SU-DHL-6 (cell line): ENCODE results near the gene CROCC.

Experiments used
- EZH2phosphoT487 ChIP-seq: fragments of 200-600 bp; sonication (generic), shearing (Covaris generic); conservative IDR thresholded peaks from 2 replicates; pipeline ENCODE4 v1.6.1; 2018; ENCODE audit warnings: mild to moderate bottlenecking, antibody characterized with exemption, low read length, moderate library complexity, mixed read lengths
- TF ChIP-seq, protein P1 (sequence below): fragments of 200-600 bp; sonication (generic); IDR thresholded peaks from one replicate; pipeline ENCODE4 v1.5.1; 2017; ENCODE audit warnings: antibody characterized with exemption, mild to moderate bottlenecking, low read length, moderate library complexity; ENCODE audit not compliant: insufficient read depth, poor library complexity, severe bottlenecking

DNA sequence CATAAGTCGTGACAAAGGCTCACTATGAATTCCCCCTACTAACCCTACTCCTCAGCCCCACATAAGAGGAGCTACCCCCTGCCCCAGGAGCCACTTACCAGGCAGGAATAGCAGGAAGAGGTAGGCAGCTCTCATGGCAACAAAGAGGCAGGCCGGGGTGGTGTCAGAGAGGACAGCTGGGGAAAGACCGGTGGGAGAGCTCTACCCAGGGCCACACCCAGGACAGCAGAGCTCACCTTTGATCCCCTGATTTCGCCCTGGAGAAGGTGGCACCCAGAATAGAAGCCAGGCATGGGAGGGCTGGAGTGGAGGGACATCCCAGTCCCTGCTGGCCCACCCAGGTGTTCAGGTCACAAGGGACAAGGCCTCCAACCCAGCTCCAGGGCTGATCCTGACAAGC, 56.4 kb downstream of the CROCC start:
- TF ChIP-seq, protein P1, sequence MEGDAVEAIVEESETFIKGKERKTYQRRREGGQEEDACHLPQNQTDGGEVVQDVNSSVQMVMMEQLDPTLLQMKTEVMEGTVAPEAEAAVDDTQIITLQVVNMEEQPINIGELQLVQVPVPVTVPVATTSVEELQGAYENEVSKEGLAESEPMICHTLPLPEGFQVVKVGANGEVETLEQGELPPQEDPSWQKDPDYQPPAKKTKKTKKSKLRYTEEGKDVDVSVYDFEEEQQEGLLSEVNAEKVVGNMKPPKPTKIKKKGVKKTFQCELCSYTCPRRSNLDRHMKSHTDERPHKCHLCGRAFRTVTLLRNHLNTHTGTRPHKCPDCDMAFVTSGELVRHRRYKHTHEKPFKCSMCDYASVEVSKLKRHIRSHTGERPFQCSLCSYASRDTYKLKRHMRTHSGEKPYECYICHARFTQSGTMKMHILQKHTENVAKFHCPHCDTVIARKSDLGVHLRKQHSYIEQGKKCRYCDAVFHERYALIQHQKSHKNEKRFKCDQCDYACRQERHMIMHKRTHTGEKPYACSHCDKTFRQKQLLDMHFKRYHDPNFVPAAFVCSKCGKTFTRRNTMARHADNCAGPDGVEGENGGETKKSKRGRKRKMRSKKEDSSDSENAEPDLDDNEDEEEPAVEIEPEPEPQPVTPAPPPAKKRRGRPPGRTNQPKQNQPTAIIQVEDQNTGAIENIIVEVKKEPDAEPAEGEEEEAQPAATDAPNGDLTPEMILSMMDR = no peak
- TF ChIP-seq EZH2phosphoT487 = no peak
